Nephron progenitor cell (in vitro differentiated cells): ENCODE results near the gene PCGF1.

Source experiments
- DNase-seq: peaks from one replicate; pipeline ENCODE4 v3.0.0; 2021
- H3K27ac Mint-ChIP-seq: 2 replicates; pipeline ENCODE4 v1.8.0; 2021; ENCODE audit warnings: mild to moderate bottlenecking, moderate library complexity, mixed read lengths
- H3K27me3 Mint-ChIP-seq: 2 replicates; pipeline ENCODE4 v1.8.0; 2021; ENCODE audit warnings: mild to moderate bottlenecking, low read depth, mixed read lengths; ENCODE audit not compliant: poor library complexity
- H3K36me3 Mint-ChIP-seq: 2 replicates; pipeline ENCODE4 v1.8.0; 2021; ENCODE audit warnings: low read depth, mixed read lengths
- H3K4me1 Mint-ChIP-seq: 2 replicates; pipeline ENCODE4 v1.8.0; 2021; ENCODE audit warnings: mixed read lengths
- H3K4me3 Mint-ChIP-seq: 2 replicates; pipeline ENCODE4 v1.8.0; 2021; ENCODE audit warnings: mild to moderate bottlenecking, moderate library complexity, mixed read lengths
- H3K9me3 Mint-ChIP-seq: 2 replicates; pipeline ENCODE4 v1.8.0; 2021; ENCODE audit warnings: mild to moderate bottlenecking, moderate library complexity, mixed read lengths
- CTCF ChIP-seq: fragments of 200-600 bp; sonication (generic); IDR thresholded peaks from 2 replicates; pipeline ENCODE4 v1.5.0; 2021; ENCODE audit warnings: antibody characterized with exemption

Gene PCGF1

GRCh38 chr2:74524005-74524404 is 16.5 kb upstream of the PCGF1 start:
- no peak for TF ChIP-seq CTCF

GRCh38 chr2:74522516-74522915 is 15.0 kb upstream of the PCGF1 start:
- no peak overlapping the region for H3K27ac Mint-ChIP-seq
- peaks cover 70% of the 10 kb centered on the region for H3K27me3 Mint-ChIP-seq
- no peaks in the 10 kb centered on the region for H3K9me3 Mint-ChIP-seq
- no peak for TF ChIP-seq CTCF
- no peak overlapping the region for H3K4me3 Mint-ChIP-seq
- no peak for DNase-seq
- H3K36me3 Mint-ChIP-seq = peaks cover 19% of the 10 kb centered on the region
- H3K4me1 Mint-ChIP-seq = peaks cover 4% of the 10 kb centered on the region

More at GRCh38 chr2:74524005-74524404, 16.5 kb upstream of the PCGF1 start:
- no peak overlapping the region for H3K4me3 Mint-ChIP-seq
- H3K9me3 Mint-ChIP-seq = no peaks in the 10 kb centered on the region
- no peak overlapping the region for H3K27ac Mint-ChIP-seq
- peaks cover 27% of the 10 kb centered on the region for H3K36me3 Mint-ChIP-seq
- peaks cover 56% of the 10 kb centered on the region for H3K27me3 Mint-ChIP-seq
- H3K4me1 Mint-ChIP-seq = peaks cover 18% of the 10 kb centered on the region
- DNase-seq = no peak

- TF ChIP-seq CTCF = no peak
- peaks cover 10% of the 10 kb centered on the region for H3K9me3 Mint-ChIP-seq
- no peak for DNase-seq
- peaks cover 100% of the 10 kb centered on the region for H3K27me3 Mint-ChIP-seq
- H3K4me3 Mint-ChIP-seq = no peak overlapping the region
- H3K36me3 Mint-ChIP-seq = no peaks in the 10 kb centered on the region
- no peak overlapping the region for H3K27ac Mint-ChIP-seq
- peaks cover 15% of the 10 kb centered on the region for H3K4me1 Mint-ChIP-seq
Observed at GRCh38 chr2:74516650-74517049, 9.2 kb upstream of the PCGF1 start.

GRCh38 chr2:74515981-74516633 is 8.6 kb upstream of the PCGF1 start:
- Mint-ChIP-seq H3K27me3 (peaks cover 100% of the 10 kb centered on the region), H3K36me3 (no peaks in the 10 kb centered on the region), H3K4me1 (peaks cover 15% of the 10 kb centered on the region), H3K4me3 (peak overlapping the region; percentile 25), H3K27ac (no peak overlapping the region), H3K9me3 (peaks cover 14% of the 10 kb centered on the region)
- TF ChIP-seq CTCF = no peak
- peak; percentile 73 for DNase-seq

- Mint-ChIP-seq H3K9me3 (peaks cover 14% of the 10 kb centered on the region), H3K4me3 (peak overlapping the region; percentile 51), H3K27ac (no peak overlapping the region), H3K27me3 (peaks cover 100% of the 10 kb centered on the region), H3K4me1 (peaks cover 15% of the 10 kb centered on the region), H3K36me3 (no peaks in the 10 kb centered on the region)
- TF ChIP-seq CTCF = no peak
- DNase-seq = peak; percentile 46
Observed at GRCh38 chr2:74515271-74515980, 7.9 kb upstream of the PCGF1 start.
